ENCODE data around the gene UMAD1. TPM values are rescaled to one million over a fixed set of nuclear protein-coding genes. Genes with fewer than 3 reads are reported as not detected.

The UMAD1 gene
- total RNA-seq, 4 donors from 2014 or later = 39.4 to 46.4 (median 44.0) TPM

DNA sequence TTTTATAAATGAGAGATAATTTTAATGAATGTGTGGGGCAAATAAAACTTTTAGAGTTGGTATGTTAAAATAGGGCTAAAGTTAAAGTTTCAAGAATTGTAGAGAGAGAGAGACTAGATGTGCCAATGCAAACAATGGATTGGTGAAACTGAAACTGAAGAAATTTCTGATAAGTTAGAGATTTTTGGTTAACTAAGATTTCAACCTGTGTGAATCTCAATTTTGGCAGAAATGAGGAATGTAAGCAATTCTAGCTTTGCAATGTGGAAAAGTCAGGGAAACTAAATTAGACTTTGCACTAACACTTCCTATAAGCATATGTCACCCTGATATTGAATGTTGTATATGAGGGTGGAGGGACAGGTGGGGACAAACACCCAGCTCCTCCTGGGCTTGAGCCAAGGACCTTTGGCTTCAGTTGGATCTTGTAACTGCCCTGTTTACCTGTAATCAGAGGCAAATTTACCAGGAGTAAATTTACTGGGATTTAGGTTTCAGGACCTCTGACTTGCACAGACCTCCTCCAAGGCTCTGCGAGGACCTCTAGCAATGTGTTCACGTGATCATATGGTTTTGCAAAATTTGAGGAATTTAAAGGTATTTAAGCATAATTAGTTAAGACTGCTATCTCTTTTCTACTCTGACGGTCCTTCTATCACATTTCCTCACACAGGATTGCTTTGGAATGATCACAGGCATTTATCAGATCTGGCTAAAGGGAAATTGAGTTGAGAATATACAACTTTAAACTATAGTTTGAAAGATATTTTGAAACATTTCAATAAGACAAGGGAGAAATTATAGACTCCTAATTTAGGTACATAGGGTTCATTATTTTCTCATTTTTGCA, 110.9 kb downstream of the UMAD1 start:
- Histone ChIP-seq H3K27ac (peak overlapping the region in 1 of 3 donors; percentile 35), H3K4me1 (peaks cover 1 to 15% of the 10 kb centered on the region in 2 donors), H3K27me3 (no peaks in the 10 kb centered on the region), H3K4me3 (replicated peaks in 1 of 3) (no peak overlapping the region), H3K36me3 (no peaks in the 10 kb centered on the region), H3K9me3 (no peaks in the 10 kb centered on the region)
- no peak for DNase-seq
- intact Hi-C loops (cut with DNase I) = no loop called here
- no peak for TF ChIP-seq POLR2A (IDR thresholded peaks at IDR 0.05)
- TF ChIP-seq, protein P1, sequence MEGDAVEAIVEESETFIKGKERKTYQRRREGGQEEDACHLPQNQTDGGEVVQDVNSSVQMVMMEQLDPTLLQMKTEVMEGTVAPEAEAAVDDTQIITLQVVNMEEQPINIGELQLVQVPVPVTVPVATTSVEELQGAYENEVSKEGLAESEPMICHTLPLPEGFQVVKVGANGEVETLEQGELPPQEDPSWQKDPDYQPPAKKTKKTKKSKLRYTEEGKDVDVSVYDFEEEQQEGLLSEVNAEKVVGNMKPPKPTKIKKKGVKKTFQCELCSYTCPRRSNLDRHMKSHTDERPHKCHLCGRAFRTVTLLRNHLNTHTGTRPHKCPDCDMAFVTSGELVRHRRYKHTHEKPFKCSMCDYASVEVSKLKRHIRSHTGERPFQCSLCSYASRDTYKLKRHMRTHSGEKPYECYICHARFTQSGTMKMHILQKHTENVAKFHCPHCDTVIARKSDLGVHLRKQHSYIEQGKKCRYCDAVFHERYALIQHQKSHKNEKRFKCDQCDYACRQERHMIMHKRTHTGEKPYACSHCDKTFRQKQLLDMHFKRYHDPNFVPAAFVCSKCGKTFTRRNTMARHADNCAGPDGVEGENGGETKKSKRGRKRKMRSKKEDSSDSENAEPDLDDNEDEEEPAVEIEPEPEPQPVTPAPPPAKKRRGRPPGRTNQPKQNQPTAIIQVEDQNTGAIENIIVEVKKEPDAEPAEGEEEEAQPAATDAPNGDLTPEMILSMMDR (IDR thresholded peaks at IDR 0.05) = no peak
- 88 to 94% methylated on average over 3 of the region's 3 CpGs for WGBS, 2 donors

DNA sequence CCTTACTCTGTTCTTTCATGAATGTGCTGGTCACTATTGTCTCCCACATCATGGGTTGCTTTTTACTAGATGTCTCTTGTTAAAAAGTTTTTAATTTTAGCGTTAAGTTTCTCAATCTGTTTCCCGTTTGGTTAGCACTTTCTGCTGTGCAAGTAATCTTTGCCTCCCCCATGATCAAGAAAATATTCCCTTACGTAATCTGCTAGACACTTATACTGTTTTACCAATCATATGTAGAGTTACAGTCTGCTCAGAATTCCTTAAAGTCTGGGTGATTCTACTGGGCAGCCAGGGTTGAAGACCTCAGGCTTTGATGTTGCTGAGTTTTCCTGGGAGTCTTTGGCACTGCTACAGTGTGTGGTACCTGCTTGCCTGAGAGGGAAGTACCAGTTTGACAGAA, 116.0 kb downstream of the UMAD1 start:
- intact Hi-C loops (cut with DNase I) = no loop called here
- no peak overlapping the region for H3K27ac ChIP-seq
- no peaks in the 10 kb centered on the region for H3K9me3 ChIP-seq
- TF ChIP-seq POLR2A (IDR thresholded peaks at IDR 0.05) = no peak
- TF ChIP-seq, protein P1 (IDR thresholded peaks at IDR 0.05) = no peak
- WGBS, 2 donors = 94% methylated on average over 3 of the region's 3 CpGs
- DNase-seq = no peak
- peaks cover 0 to 8% of the 10 kb centered on the region in 2 donors for H3K4me1 ChIP-seq
- H3K27me3 ChIP-seq = no peaks in the 10 kb centered on the region
- H3K36me3 ChIP-seq = no peaks in the 10 kb centered on the region
- H3K4me3 ChIP-seq (replicated peaks in 1 of 3) = no peak overlapping the region

DNA sequence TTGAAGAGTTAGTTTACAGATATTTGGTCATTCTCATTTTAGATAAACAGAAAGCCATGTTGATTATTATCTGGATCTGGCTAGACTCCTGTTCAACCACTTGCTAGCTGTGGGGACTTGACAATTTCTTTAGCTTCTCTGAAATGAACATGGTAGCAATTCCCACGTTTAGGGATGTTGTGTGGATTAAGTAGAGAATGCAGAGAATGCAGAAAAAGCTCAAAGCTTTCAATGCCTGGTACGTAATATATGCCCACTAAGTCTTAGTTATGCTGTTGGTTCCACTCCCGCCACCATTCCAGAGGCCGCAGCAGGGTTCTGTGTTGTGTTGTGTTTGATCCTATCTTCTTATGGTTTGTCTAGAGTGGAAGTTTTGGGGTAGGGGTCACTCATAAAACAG, 117.0 kb downstream of the UMAD1 start:
- H3K4me1 ChIP-seq = peaks cover 2 to 7% of the 10 kb centered on the region in 2 donors
- H3K27me3 ChIP-seq = no peaks in the 10 kb centered on the region
- no peak overlapping the region for H3K27ac ChIP-seq
- H3K9me3 ChIP-seq = no peaks in the 10 kb centered on the region
- intact Hi-C loops (cut with DNase I) = no loop called here
- TF ChIP-seq, protein P1 (IDR thresholded peaks at IDR 0.05) = no peak
- TF ChIP-seq POLR2A (IDR thresholded peaks at IDR 0.05) = no peak
- WGBS, 2 donors = 80 to 90% methylated on average over 4 of the region's 4 CpGs
- no peaks in the 10 kb centered on the region for H3K36me3 ChIP-seq
- DNase-seq = no peak
- no peak overlapping the region for H3K4me3 ChIP-seq (replicated peaks in 1 of 3)

DNA sequence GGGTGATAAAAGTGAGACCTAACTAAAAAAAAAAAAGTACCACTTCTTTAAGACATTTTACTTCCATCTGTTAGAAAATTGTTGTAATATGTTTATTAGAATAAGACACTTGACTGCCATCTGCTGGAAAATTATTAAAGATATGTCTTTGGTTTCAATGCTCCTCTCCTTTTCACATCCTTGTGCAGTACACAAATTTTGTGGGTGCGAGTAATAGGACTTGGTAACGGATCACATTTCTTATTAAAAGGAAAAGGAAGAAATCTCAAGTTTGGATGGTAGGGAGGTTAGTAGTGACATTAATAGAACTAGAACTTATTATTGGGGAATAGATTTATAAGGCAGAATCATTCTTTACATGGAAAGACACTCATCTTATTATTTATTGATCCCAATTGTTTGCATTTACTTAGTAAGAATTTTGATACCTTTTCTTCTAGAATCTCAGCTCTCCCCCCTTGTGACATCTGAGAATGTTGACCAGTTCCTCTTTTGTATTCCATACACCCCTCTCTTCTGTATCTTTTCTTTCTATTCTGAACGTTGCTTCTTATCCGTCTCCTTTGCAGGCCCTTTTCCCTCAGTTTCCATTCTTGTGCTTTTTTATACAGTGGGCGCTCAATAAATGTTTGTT, 120.9 kb downstream of the UMAD1 start:
- H3K4me1 ChIP-seq = peaks cover 16 to 29% of the 10 kb centered on the region in 2 donors
- no peaks in the 10 kb centered on the region for H3K27me3 ChIP-seq
- H3K27ac ChIP-seq = peak overlapping the region in 2 of 3 donors; percentile 2 to 74
- DNase-seq = no peak
- 71 to 72% methylated on average over 5 of the region's 5 CpGs for WGBS, 2 donors
- no peak overlapping the region for H3K4me3 ChIP-seq (replicated peaks in 1 of 3)
- H3K9me3 ChIP-seq = no peaks in the 10 kb centered on the region
- intact Hi-C loops (cut with DNase I) = no loop called here
- H3K36me3 ChIP-seq = no peaks in the 10 kb centered on the region
- TF ChIP-seq, protein P1 (IDR thresholded peaks at IDR 0.05) = peak in 3 of 6 experiments; percentile 29 to 49 (median 48)
- no peak for TF ChIP-seq POLR2A (IDR thresholded peaks at IDR 0.05)

All from thyroid gland (tissue), 4 donors.